Progenitor cell of endocrine pancreas (in vitro differentiated cells): ENCODE measurements around the gene FOSB. TPM values are rescaled to one million over a fixed set of nuclear protein-coding genes. Genes with fewer than 3 reads are reported as not detected.

Source experiments
- DNase-seq: peaks from one replicate; pipeline ENCODE4 v3.0.0; 2021; ENCODE audit warnings: low spot score; ENCODE audit not compliant: unreplicated experiment
- H3K27ac Mint-ChIP-seq: 2 replicates; pipeline ENCODE4 v1.8.0; 2021; ENCODE audit warnings: mild to moderate bottlenecking, moderate library complexity, mixed read lengths
- H3K27me3 Mint-ChIP-seq: 2 replicates; pipeline ENCODE4 v1.8.0; 2021; ENCODE audit warnings: mixed read lengths
- H3K36me3 Mint-ChIP-seq: 2 replicates; pipeline ENCODE4 v1.8.0; 2022; ENCODE audit warnings: mixed read lengths; ENCODE audit not compliant: insufficient read depth
- H3K4me1 Mint-ChIP-seq: 2 replicates; pipeline ENCODE4 v1.8.0; 2021; ENCODE audit warnings: low read depth, mixed read lengths
- H3K4me3 Mint-ChIP-seq: 2 replicates; pipeline ENCODE4 v1.8.0; 2021; ENCODE audit warnings: low read depth, mild to moderate bottlenecking, moderate library complexity, mixed read lengths
- H3K9me3 Mint-ChIP-seq: 2 replicates; pipeline ENCODE4 v1.8.0; 2021; ENCODE audit warnings: low read depth, mixed read lengths
- total RNA-seq: library from RNA; stranded (reverse); gene quantifications from 2 replicates; pipeline ENCODE4 v1.2.1, GENCODE V29; 2021
- TF ChIP-seq, protein P1 (sequence below): fragments of 200-600 bp; sonication (generic); IDR thresholded peaks from one replicate; pipeline ENCODE4 v1.5.0; 2021; ENCODE audit warnings: antibody characterized with exemption, mild to moderate bottlenecking; ENCODE audit not compliant: unreplicated experiment

FOSB gene
- total RNA-seq, 1 donor from 2014 or later = 7.3 TPM

DNA sequence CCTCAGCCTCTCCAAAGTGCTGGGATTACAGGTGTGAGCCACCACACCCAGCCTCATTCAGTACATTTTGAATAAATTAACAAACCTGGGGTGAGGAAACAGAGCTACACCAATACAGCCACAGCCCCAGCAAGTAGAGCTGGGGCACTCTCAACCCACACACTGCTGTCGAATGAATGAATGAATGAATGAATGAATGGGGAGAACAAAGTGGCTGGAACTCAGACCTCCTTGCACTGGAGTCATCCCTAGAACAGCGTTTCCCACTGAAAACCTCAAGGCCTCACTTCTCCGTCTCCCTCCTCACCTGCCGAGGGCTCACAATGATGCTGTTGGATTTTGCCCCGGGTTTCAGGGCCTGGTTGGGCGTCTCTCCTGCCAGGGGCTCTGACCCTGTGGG, 46.9 kb upstream of the FOSB start:
- TF ChIP-seq, protein P1, sequence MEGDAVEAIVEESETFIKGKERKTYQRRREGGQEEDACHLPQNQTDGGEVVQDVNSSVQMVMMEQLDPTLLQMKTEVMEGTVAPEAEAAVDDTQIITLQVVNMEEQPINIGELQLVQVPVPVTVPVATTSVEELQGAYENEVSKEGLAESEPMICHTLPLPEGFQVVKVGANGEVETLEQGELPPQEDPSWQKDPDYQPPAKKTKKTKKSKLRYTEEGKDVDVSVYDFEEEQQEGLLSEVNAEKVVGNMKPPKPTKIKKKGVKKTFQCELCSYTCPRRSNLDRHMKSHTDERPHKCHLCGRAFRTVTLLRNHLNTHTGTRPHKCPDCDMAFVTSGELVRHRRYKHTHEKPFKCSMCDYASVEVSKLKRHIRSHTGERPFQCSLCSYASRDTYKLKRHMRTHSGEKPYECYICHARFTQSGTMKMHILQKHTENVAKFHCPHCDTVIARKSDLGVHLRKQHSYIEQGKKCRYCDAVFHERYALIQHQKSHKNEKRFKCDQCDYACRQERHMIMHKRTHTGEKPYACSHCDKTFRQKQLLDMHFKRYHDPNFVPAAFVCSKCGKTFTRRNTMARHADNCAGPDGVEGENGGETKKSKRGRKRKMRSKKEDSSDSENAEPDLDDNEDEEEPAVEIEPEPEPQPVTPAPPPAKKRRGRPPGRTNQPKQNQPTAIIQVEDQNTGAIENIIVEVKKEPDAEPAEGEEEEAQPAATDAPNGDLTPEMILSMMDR = no peak
- H3K4me1 Mint-ChIP-seq = peaks cover 17% of the 10 kb centered on the region
- H3K27ac Mint-ChIP-seq = no peak overlapping the region
- H3K4me3 Mint-ChIP-seq = no peak overlapping the region
- H3K27me3 Mint-ChIP-seq = no peaks in the 10 kb centered on the region
- H3K36me3 Mint-ChIP-seq = peaks cover 8% of the 10 kb centered on the region
- H3K9me3 Mint-ChIP-seq = no peaks in the 10 kb centered on the region
- DNase-seq = no peak

DNA sequence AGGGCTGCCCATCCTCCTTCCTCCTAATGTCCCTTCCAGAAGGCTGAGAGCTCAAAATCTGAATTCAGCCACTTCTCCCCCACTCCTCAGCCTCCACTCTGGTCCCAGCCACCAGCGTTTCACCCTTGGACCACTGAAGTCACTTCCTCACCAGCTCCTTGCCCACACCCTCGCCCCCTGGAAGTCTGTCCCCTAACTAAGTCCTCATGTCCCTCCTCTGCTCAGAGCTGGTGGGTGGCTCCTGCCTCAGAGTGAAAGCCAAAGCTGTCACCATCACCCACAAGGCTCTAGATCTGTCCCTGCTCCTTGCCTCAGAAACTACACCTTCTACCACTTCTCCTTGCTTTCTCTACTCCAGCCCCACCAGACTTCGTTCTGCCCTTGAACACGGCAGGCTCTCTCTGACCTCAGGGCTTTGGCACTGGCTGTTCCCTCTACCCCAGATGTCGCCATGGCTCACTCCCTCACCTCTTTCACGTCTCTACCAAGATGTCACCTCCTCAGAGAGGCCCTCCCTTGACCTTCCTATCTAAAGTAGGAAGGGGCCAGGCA, 45.8 kb upstream of the FOSB start:
- Mint-ChIP-seq H3K27me3 (no peaks in the 10 kb centered on the region), H3K36me3 (peaks cover 8% of the 10 kb centered on the region), H3K4me3 (peak overlapping the region; percentile 44), H3K4me1 (peaks cover 17% of the 10 kb centered on the region), H3K27ac (no peak overlapping the region), H3K9me3 (no peaks in the 10 kb centered on the region)
- TF ChIP-seq, protein P1 = no peak
- no peak for DNase-seq

DNA sequence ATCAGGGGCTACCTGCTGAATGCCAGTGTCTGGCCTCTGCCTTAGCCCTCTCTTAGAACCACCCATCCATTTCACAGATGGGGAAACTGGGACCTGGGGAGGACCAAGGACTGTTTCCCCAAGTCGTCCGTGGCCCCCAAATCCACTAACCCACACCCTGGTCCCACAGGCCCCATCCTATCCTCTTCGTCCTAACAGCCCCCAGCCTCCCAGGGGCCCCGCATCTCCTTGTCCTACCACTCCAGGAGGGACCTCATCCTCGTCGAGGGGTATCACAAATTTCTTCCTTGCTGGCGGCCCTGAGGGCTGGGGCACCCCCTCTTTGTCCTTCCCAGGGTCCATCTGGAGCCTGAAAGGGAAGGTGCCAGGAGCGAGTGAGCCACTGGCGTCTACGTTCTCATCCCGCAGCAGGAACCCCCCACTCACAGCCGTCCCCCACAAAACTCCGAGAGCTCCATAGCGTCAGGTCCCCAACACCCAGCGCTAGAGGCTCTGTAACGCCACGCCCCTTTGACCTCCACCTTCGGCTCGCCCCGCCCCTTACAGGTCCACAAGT, 44.7 kb upstream of the FOSB start:
- TF ChIP-seq, protein P1 = no peak
- Mint-ChIP-seq H3K27me3 (no peaks in the 10 kb centered on the region), H3K4me1 (peaks cover 17% of the 10 kb centered on the region), H3K4me3 (peak overlapping the region; percentile 75), H3K27ac (peak overlapping the region; percentile 94), H3K36me3 (peaks cover 4% of the 10 kb centered on the region), H3K9me3 (no peaks in the 10 kb centered on the region)
- no peak for DNase-seq

DNA sequence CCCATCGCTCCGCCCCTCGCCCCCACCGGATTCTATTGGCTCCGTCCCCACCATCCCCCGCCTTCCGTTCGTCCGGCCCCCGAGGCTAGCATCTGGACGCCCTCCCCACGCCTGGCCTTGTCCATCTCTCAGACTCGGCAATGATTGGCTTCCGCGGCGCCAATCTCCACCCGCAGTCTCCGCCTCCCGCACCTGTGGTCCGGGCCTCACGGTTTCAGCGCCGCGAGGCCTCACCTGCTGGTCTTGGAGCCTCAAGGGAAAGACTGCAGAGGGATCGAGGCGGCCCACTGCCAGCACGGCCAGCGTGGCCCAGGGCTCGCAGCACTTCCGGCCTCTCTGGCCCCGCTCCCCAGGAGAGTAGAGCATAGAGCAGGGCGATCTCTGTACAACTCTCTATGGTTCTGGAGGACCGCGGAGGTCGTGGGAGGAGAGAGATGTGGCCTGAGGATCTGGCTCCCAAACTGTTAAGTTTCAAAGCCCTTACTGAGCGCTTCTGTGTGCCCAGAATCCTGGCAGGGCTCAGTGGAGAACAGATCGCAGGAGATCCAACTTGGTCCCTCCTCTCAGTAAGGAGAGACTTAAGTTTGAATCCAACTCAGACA, 44.1 kb upstream of the FOSB start, which contains the start of gene ERCC1:
TSS of gene ERCC1 (minus strand) at position 329 of the 602 bp plus-strand sequence. CDS start 543 bp downstream, outside the sequence.
- peak within 1 kb of the TSS; percentile 75 for H3K4me3 Mint-ChIP-seq
- H3K27ac Mint-ChIP-seq = peak within 1 kb of the TSS; percentile 94
- H3K4me1 Mint-ChIP-seq = peaks cover 19% of the 10 kb centered on the region
- TF ChIP-seq, protein P1 = no peak
- peak; percentile 96 for DNase-seq
- H3K36me3 Mint-ChIP-seq = peaks cover 4% of the 10 kb centered on the region
- H3K27me3 Mint-ChIP-seq = peaks cover 4% of the 10 kb centered on the region
- no peaks in the 10 kb centered on the region for H3K9me3 Mint-ChIP-seq

DNA sequence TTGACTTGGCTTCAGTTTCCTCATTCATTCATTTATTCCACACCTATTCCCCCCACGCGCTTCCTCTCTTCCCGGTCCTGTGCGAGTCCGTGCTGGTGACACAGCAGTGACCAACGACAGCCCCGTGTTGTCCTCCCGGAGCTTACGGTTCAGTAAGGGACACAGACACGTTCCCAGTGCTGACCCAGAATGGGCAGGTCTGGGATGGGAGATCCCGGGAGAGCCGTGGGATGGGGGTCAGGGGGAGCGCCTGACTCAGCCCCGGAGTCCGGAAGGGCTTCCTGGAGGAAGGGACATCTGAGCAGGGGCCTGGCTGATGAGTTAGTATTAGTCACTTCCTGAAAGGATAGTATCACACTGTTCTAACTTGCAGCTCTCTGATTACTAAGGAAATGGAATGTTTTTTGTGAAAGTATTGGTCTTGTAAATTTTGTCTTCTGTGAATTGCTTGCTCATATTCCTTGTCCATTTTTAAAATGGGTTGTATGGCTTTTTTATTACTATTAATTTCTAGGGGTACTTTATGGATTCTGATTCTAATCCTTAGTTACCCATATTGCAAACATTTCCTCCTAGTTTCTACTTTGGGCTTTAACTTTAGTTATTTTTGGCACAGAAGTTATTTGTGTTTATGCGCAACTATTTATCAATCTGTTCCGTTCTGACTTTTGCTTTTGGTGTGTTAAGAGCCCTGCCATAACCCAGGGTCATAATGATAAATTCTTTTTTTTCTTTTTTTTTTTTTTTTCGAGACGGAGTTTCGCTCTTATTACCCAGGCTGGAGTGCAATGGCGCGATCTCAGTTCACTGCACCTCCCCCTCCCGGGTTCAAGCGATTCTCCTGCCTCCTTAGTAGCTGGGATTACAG, 43.4 kb upstream of the FOSB start:
- Mint-ChIP-seq H3K9me3 (no peaks in the 10 kb centered on the region), H3K27me3 (peaks cover 4% of the 10 kb centered on the region), H3K4me3 (peak overlapping the region; percentile 75), H3K4me1 (peaks cover 19% of the 10 kb centered on the region), H3K36me3 (peaks cover 4% of the 10 kb centered on the region), H3K27ac (peak overlapping the region; percentile 94)
- TF ChIP-seq, protein P1 = no peak
- DNase-seq = no peak
